HepG2 (cell line): ENCODE results near the gene SYVN1. TPM values are rescaled to one million over a fixed set of nuclear protein-coding genes. Genes with fewer than 3 reads are reported as not detected.

ENCODE experiments used
- CSRNP2 ChIP-seq: sonication (generic); formaldehyde crosslinking; conservative IDR thresholded peaks from 2 replicates; pipeline ENCODE4 v1.8.0; 2022; ENCODE audit warnings: low read depth, missing genetic modification reagents
- HMGXB3 ChIP-seq: sonication (generic); formaldehyde crosslinking; IDR thresholded peaks from 2 replicates; pipeline ENCODE4 v1.4.0; 2020; ENCODE audit warnings: missing genetic modification reagents, borderline replicate concordance
- JUND ChIP-seq: sonication (generic); formaldehyde crosslinking; IDR thresholded peaks from 2 replicates; pipeline ENCODE4 v1.8.0; 2022; ENCODE audit warnings: mild to moderate bottlenecking, missing genetic modification reagents
- MIER2 ChIP-seq: IDR thresholded peaks from 2 replicates; pipeline ENCODE4 v1.6.1; 2016; ENCODE audit warnings: missing biosample characterization, missing genetic modification reagents
- PAX8 ChIP-seq: sonication (generic); formaldehyde crosslinking; IDR thresholded peaks from 2 replicates; pipeline ENCODE4 v1.8.0; 2022; ENCODE audit warnings: mild to moderate bottlenecking, missing genetic modification reagents, borderline replicate concordance
- PRDM15 ChIP-seq: sonication (generic); formaldehyde crosslinking; IDR thresholded peaks from 2 replicates; pipeline ENCODE4 v1.4.0; 2020; ENCODE audit warnings: missing genetic modification reagents
- THRA ChIP-seq: sonication (generic); formaldehyde crosslinking; IDR thresholded peaks from 2 replicates; pipeline ENCODE4 v1.4.0; 2020; ENCODE audit warnings: missing genetic modification reagents, borderline replicate concordance
- ZBTB2 ChIP-seq: sonication (generic); formaldehyde crosslinking; IDR thresholded peaks from 2 replicates; pipeline ENCODE4 v1.8.0; 2022; ENCODE audit warnings: low read depth, missing genetic modification reagents
- ZNF225 ChIP-seq: sonication (generic); formaldehyde crosslinking; IDR thresholded peaks from 2 replicates; pipeline ENCODE4 v1.4.0; 2020; ENCODE audit warnings: mild to moderate bottlenecking, missing genetic modification reagents
- ZNF276 ChIP-seq: sonication (generic); formaldehyde crosslinking; IDR thresholded peaks from 2 replicates; pipeline ENCODE4 v1.4.0; 2020; ENCODE audit warnings: mild to moderate bottlenecking, low read depth, missing genetic modification reagents
- ZNF670 ChIP-seq: sonication (generic); formaldehyde crosslinking; IDR thresholded peaks from 2 replicates; pipeline ENCODE4 v1.8.0; 2022; ENCODE audit warnings: mild to moderate bottlenecking, missing genetic modification reagents, borderline replicate concordance
- polyA plus RNA-seq, 8 experiments: library from polyadenylated mRNA; depleted of rRNA in 3 of 8; stranded (reverse) in 7 of 8; unstranded in 1 of 8; fragments of >200 nt; fragmentation: Illumina TruSeq in 4 of 8; extraction: Trizol in 4 of 8; gene quantifications; 2 replicates each; pipeline versions ENCODE4 v1.2.1 to v1.2.3, GENCODE V29; 2011 to 2016; ENCODE audit warnings: low read depth in 4 of 8, missing spikeins in 1 of 8, mixed read lengths in 1 of 8; ENCODE audit not compliant: insufficient read depth in 1 of 8
- total RNA-seq, 5 experiments: library from RNA; depleted of rRNA; stranded (reverse); fragments of >200 nt; fragmentation: Illumina TruSeq; extraction: Trizol; gene quantifications; 2 replicates each; pipeline ENCODE4 v1.2.3, GENCODE V29; 2016; ENCODE audit warnings: low read depth in 1 of 5

SYVN1 gene
- total and polyA plus RNA-seq, 2 of the 13 experiments (the other 11 are each of a cell fraction or from before 2014, with no cell fraction given), result 10.3 to 22.5 TPM

GRCh38 chr11:65112546-65113360, 21.6 kb downstream of the SYVN1 start (continued):
- TF ChIP-seq ZNF276 (CRISPR knock-in tag) (no peak), PAX8 (CRISPR knock-in tag) (no peak), THRA (CRISPR knock-in tag) (0 out of 2 replicates have a peak, but pooled peaks have one; percentile 39), ZNF225 (0 out of 2 replicates have a peak, but pooled peaks have one; percentile 56), MIER2 (CRISPR knock-in tag) (no peak), ZBTB2 (CRISPR knock-in tag) (no peak), PRDM15 (CRISPR knock-in tag) (no peak), ZNF670 (CRISPR knock-in tag) (no peak), JUND (no peak), HMGXB3 (CRISPR knock-in tag) (no peak), CSRNP2 (CRISPR knock-in tag) (no peak)
